Aorta (tissue), 5 donors: ENCODE results near the gene SYNGR1. TPM values are rescaled to one million over a fixed set of nuclear protein-coding genes. Genes with fewer than 3 reads are reported as not detected.

Experiments
- ATAC-seq: fragments of 200-7000 bp; cut with Tn5 transposase; one replicate; pipeline ENCODE4 v1.9.1; 2022; ENCODE audit warnings: moderate library complexity; ENCODE audit not compliant: low FRiP score
- DNase-seq, 2 donors: peaks; one replicate each; pipeline ENCODE4 v3.0.0-alpha.2; 2020
- H3K27ac ChIP-seq, 2 donors: one replicate each; pipeline ENCODE4 v1.5.1; 2013; ENCODE audit warnings: low read length in 2 of 2, mild to moderate bottlenecking in 2 of 2, moderate library complexity in 2 of 2, control low read depth in 1 of 2, inconsistent platforms in 1 of 2, low read depth in 1 of 2
- H3K27me3 ChIP-seq, 2 donors: one replicate each; pipeline ENCODE4 v1.6.1; 2013; ENCODE audit warnings: control low read depth in 1 of 2, low read length in 1 of 2, mild to moderate bottlenecking in 1 of 2, moderate library complexity in 1 of 2; ENCODE audit not compliant: insufficient read depth in 2 of 2, control insufficient read depth in 1 of 2
- H3K36me3 ChIP-seq, 2 donors: one replicate each; pipeline ENCODE4 v1.6.1; 2013; ENCODE audit warnings: control low read depth in 1 of 2, low read length in 1 of 2, mild to moderate bottlenecking in 1 of 2; ENCODE audit not compliant: insufficient read depth in 2 of 2, control insufficient read depth in 1 of 2
- H3K4me1 ChIP-seq, 2 donors: one replicate each; pipeline ENCODE4 v1.6.1; 2013; ENCODE audit warnings: low read length in 2 of 2, control low read depth in 1 of 2, mild to moderate bottlenecking in 1 of 2, moderate library complexity in 1 of 2; ENCODE audit not compliant: insufficient read depth in 2 of 2, control insufficient read depth in 1 of 2
- H3K4me3 ChIP-seq, 2 donors: one replicate each; pipeline ENCODE4 v1.5.1; 2013; ENCODE audit warnings: low read length in 2 of 2, control low read depth in 1 of 2, mild to moderate bottlenecking in 1 of 2
- H3K9me3 ChIP-seq: one replicate; pipeline ENCODE4 v1.6.1; 2013; ENCODE audit warnings: mild to moderate bottlenecking, low read length; ENCODE audit not compliant: control insufficient read depth
- WGBS, 2 donors: extraction: QIAGEN DNeasy Blood & Tissue Kit; methylation state at CpG; one replicate each; pipeline ENCODE4 v1.1.7; 2013; 5-methylcytosine and 5-hydroxymethylcytosine counted together
- intact Hi-C, 2 donors: fragments of 100-400 bp; cut with DNase I; formaldehyde crosslinking; loops; one replicate each; pipeline versions ENCODE4 v1.14.2 to v1.15.0; 2022
- long read RNA-seq, 2 donors: library from polyadenylated mRNA; unstranded; transcript quantifications; one replicate each; pipeline ENCODE4 v2.0.0, GENCODE V29; 2020 to 2021
- polyA plus RNA-seq, 2 donors: library from polyadenylated mRNA; stranded (reverse); fragments of 200-250 nt; gene quantifications; one replicate each; pipeline ENCODE4 v1.2.3, GENCODE V29; 2013
- total RNA-seq, 2 donors: library from RNA; stranded (reverse); fragmentation: NEBNext Ultra II Directional; extraction: Animal tissue kit (Norgen Biotek cat#: 25700); gene quantifications; one replicate each; pipeline ENCODE4 v1.2.1, GENCODE V29; 2021
- donor health status: healthy with polysubstance abuse.
- donor health status: Bipolar disorder and iron deficiency.
- donor health status: DM: no; HTN: no; CAD: no.
- donor health status: DM: no; HTN: no; CAD: no.
- donor health status: DM: yes; HTN: yes; CAD: no.

The SYNGR1 gene
- 10 to 100 TPM in 1 of 2 donors, 1 to 10 TPM in 1; 5.1 to 26.7 TPM for total RNA-seq
- polyA plus RNA-seq: 10 to 100 TPM; 10.9 to 23.1 TPM
- long read RNA-seq, donor 1, transcript SYNGR1-202 (4 exons, 1,361 nt): major isoform, 5 of 6 reads
- long read RNA-seq, donor 1, partial matches to known transcripts: 0 of 6 reads
- long read RNA-seq, donor 1, other reads (novel, unspliced or antisense): 1 of 6 reads
- long read RNA-seq, donor 2, full-length matches to known transcripts: 16 of 36 reads
- long read RNA-seq, donor 2, partial matches to known transcripts: 14 of 36 reads
- long read RNA-seq, donor 2, other reads (novel, unspliced or antisense): 6 of 36 reads

GRCh38 chr22:39349967-39350726 lies at the start of gene SYNGR1:
SYNGR1 (plus strand) TSS chr22:39349991; CDS start chr22:39350011, 20 bp downstream.
- H3K27ac ChIP-seq: no peak within 1 kb of the TSS

GRCh38 chr22:39300186-39300830 lies 49.5 kb upstream of the SYNGR1 start:
- Histone ChIP-seq H3K27me3 (no peaks in the 10 kb centered on the region), H3K27ac (no peak overlapping the region), H3K36me3 (no peaks in the 10 kb centered on the region), H3K4me3 (no peak overlapping the region), H3K4me1 (no peaks in the 10 kb centered on the region), H3K9me3 (no peaks in the 10 kb centered on the region)
- 9 to 13% methylated on average over 19 of the region's 19 CpGs for WGBS, 2 donors
- intact Hi-C loops: no loop called here
- ATAC-seq (peak; percentile 8), DNase-seq (peak in 1 of 2 donors; percentile 89)

More at GRCh38 chr22:39349967-39350726, at the start of gene SYNGR1:
- peak within 1 kb of the TSS; percentile 54 to 59 for H3K4me3 ChIP-seq
- H3K27me3 ChIP-seq: no peaks in the 10 kb centered on the region
- DNase-seq (no peak), ATAC-seq (peak; percentile 28)
- no peaks in the 10 kb centered on the region for H3K36me3 ChIP-seq
- no peaks in the 10 kb centered on the region for H3K9me3 ChIP-seq
- WGBS, 2 donors: 1% methylated on average over 27 to 87 of the region's 87 CpGs
- intact Hi-C loops: no loop called here
- no peaks in the 10 kb centered on the region for H3K4me1 ChIP-seq

GRCh38 chr22:39301108-39301507 lies 48.7 kb upstream of the SYNGR1 start:
- Histone ChIP-seq H3K27ac (no peak overlapping the region), H3K4me1 (no peaks in the 10 kb centered on the region), H3K4me3 (no peak overlapping the region), H3K36me3 (no peaks in the 10 kb centered on the region), H3K9me3 (no peaks in the 10 kb centered on the region), H3K27me3 (no peaks in the 10 kb centered on the region)
- no peak for DNase-seq
- no peak for ATAC-seq
- 82% methylated on average over 9 of the region's 9 CpGs for WGBS, 2 donors
- intact Hi-C loops: no loop called here

GRCh38 chr22:39301926-39302325 lies 47.9 kb upstream of the SYNGR1 start:
- Histone ChIP-seq H3K36me3 (no peaks in the 10 kb centered on the region), H3K4me3 (no peak overlapping the region), H3K27ac (no peak overlapping the region), H3K27me3 (no peaks in the 10 kb centered on the region), H3K4me1 (no peaks in the 10 kb centered on the region), H3K9me3 (no peaks in the 10 kb centered on the region)
- DNase-seq (no peak), ATAC-seq (no peak)
- WGBS, 2 donors: 61 to 71% methylated on average over 7 of the region's 7 CpGs
- intact Hi-C loops: no loop called here

- H3K36me3 ChIP-seq: no peaks in the 10 kb centered on the region
- no peaks in the 10 kb centered on the region for H3K9me3 ChIP-seq
- WGBS, 2 donors: 92 to 93% methylated on average over 2 of the region's 2 CpGs
- intact Hi-C loops: no loop called here
- DNase-seq (no peak), ATAC-seq (no peak)
- no peaks in the 10 kb centered on the region for H3K4me1 ChIP-seq
- no peak overlapping the region for H3K4me3 ChIP-seq
- no peaks in the 10 kb centered on the region for H3K27me3 ChIP-seq
- no peak overlapping the region for H3K27ac ChIP-seq
Observed at GRCh38 chr22:39302431-39302960, 47.3 kb upstream of the SYNGR1 start.

- no peak for DNase-seq
- intact Hi-C loops: no loop called here
- no peaks in the 10 kb centered on the region for H3K4me1 ChIP-seq
- no peaks in the 10 kb centered on the region for H3K36me3 ChIP-seq
- H3K9me3 ChIP-seq: no peaks in the 10 kb centered on the region
- 92 to 97% methylated on average over 11 of the region's 11 CpGs for WGBS, 2 donors
- no peak overlapping the region for H3K4me3 ChIP-seq
- ATAC-seq: no peak
- no peak overlapping the region for H3K27ac ChIP-seq
- no peaks in the 10 kb centered on the region for H3K27me3 ChIP-seq
Observed at GRCh38 chr22:39303358-39303757, 46.4 kb upstream of the SYNGR1 start.

- no peak overlapping the region for H3K4me3 ChIP-seq
- ATAC-seq: no peak
- no peaks in the 10 kb centered on the region for H3K9me3 ChIP-seq
- H3K36me3 ChIP-seq: no peaks in the 10 kb centered on the region
- WGBS, 2 donors: 90 to 91% methylated on average over 16 of the region's 16 CpGs
- no peak for DNase-seq
- no peaks in the 10 kb centered on the region for H3K4me1 ChIP-seq
- H3K27me3 ChIP-seq: no peaks in the 10 kb centered on the region
- H3K27ac ChIP-seq: no peak overlapping the region
- intact Hi-C loops: no loop called here
Observed at GRCh38 chr22:39303892-39304671, 45.7 kb upstream of the SYNGR1 start.
